ENCODE data around the gene ZFAND3.

Gene ZFAND3

DNA sequence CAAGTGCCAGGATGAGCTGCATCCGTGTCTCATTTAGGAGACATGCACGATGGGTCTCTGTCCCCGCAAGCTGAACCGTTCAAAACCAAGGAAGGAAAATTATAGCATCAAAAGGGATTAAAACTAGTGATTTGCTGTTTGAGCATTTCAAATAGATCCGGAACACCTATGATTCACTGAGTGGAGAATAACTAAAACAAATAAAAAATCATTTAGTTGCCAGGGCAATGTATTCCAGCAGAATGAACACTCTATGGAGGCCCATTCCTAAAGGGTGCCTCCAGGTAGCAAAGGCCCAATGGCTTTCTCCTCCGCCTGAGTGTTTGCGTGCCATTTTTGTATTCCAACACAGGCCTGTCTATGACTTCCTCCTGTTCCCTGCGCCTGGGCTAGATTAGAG is 354.8 kb downstream of the ZFAND3 start:
- DNase-seq = no peak

DNA sequence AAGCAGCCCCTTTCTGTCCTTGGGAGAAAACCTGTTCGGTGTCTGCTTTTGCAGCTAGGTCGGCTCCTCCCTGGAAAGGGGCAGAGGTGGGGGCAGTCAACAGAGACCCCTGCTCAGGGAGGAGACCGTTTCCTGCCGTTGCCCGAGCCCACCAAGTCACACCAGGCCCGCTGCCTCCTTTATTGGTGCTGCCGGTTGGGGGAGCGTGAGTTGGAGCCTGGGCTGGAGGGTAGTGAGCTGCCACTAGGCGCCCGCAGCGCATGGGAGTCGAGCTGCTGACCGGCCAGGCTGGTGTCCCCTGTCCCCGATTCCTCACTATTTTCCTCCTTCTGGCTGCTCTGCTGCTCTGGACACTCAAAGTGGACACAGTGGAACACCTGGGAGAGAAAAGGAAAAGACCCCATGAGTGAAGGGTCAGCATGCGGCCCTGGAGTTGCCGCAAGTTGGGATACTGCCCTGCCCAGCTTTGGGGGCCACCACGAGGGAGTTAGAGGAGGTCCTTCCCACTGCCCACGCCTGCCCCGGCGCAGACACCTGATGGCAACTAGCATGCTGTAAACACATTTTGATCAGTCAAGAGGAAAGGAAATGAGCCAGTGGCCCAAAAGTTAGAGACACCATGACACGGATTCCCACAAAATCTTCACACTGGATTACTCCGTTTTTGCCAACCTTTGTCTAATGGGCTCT is 355.4 kb downstream of the ZFAND3 start:
- no peak for DNase-seq

DNA sequence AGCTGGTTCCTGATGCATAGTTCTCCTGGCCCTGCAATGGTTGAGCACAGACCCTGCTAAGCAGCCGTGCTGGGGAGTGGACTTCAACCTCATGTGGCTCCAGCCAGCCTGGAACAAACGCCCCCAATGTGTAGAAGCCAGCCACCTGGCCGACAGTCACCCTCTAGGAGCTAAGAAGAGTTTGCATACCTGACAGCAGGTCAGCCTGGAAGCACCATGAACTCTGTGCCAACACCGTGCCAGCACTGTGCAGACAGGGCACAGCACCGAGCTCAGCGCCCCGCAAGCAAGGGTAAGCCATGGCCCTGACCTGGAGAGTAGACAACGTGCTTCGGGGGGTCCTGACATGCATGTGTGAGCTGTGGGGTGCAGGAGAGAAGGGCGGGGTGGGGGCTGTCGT is 356.3 kb downstream of the ZFAND3 start:
- no peak for DNase-seq

DNA sequence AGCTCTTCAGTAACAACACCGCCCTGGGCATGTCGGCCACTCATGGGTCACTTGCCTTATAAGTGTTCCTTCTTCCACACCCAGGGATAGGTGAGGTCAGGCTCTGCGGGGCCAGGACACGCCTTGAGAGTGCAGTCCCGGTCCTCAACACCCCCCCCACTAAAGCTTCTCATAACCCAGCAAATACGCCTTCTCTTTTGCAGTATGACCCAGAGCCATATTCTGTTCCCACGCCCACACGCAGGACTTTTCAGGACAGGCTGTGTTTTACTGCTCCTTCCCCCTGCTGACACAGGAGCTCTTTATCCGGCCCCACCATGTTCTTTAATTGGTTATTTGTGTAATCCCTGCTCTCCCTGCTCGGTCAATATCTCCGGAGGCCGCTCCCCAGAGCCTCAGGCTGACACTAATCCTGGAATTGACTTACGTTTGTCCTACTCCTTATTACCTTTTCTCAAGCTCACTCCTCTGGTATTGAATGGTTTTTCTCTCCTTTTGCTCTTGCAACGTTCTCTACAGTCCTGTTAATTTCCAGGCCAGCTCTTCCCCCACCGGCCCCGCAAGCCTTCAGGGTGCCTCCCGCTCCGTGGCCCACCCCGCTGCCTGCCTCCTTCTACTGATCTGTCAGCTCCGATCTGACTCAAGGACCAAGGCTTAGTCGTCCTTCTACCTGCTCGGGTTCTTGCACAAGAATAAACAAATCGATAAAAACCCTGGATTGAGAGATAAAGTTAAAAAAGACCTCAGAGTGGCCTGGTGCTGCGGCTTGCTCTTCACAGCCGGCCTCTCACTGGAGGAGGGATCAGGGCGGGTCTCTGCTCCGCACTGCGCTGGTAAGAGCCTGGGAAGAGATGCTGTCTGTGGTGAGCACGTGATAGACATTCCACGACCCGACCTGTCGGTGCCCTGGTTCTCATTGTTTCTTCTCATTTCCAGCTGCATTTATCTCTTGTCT is 357.5 kb downstream of the ZFAND3 start:
- no peak for DNase-seq

DNA sequence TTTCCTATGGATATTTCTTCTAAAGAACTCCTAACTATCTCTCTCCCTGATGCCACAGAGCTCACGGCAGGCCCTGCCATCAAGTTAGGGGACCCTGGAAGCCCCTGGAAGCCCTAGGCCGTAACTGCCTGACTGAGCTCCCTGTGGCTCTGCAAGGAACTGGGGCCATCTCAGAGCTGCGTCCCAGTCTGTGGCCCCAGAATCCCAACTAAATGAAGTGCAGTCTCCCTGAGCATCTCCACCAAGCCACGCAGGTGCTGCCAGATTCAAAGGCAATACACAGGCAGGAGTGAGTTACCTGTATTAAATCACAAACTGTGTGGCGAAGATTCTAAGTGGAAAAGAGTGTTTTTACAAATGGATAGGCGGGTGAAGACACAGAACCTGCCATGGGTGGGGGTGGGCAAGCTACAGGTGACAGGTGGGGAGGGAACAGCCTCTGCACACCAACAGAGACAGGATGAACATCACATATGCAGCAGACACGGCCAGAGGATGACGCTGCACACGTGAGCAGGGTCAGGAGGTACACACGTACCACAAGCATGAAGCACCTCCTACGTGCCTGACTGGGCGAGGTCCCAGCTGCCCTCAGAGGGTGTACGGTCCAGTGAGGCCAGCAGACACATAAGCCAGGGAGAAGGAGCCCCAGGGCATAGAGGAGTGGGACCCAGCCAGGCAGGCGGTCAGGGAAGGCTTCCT is 358.5 kb downstream of the ZFAND3 start:
- no peak for DNase-seq

DNA sequence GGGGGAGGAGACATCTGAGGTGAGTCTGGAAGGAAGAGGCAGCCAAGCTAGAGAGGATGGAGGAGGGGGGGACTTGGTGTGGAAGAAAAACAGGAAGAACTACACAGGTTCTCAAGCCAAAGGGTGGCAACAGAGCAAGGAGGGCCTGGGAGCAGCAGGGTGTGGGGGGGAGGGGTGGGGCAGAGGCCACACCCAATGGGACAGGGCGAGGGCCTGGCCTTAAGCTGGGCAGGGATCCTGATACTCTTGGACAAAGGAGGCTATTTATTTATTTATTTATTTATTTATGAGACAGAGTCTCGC is 359.0 kb downstream of the ZFAND3 start:
- DNase-seq = no peak

DNA sequence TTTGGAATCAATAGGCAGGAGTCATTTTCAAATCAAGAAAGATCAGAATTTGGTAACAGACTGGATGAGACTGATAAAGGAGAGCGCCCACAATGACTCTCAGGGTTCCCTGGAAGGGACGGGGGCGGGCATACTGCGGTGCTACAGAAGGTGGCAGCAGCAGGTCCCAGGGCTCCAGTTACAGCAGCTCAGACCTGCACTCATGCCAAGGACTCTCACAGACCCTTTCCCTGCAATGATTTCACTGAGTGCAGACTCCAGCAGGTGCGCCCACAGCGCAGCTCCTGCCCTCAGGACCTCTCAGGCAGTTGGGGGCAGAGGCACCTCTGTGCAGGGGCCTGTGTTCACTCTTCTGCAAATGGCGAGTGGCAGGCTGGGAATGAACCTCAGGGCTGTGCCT is 359.8 kb downstream of the ZFAND3 start:
- DNase-seq = no peak

DNA sequence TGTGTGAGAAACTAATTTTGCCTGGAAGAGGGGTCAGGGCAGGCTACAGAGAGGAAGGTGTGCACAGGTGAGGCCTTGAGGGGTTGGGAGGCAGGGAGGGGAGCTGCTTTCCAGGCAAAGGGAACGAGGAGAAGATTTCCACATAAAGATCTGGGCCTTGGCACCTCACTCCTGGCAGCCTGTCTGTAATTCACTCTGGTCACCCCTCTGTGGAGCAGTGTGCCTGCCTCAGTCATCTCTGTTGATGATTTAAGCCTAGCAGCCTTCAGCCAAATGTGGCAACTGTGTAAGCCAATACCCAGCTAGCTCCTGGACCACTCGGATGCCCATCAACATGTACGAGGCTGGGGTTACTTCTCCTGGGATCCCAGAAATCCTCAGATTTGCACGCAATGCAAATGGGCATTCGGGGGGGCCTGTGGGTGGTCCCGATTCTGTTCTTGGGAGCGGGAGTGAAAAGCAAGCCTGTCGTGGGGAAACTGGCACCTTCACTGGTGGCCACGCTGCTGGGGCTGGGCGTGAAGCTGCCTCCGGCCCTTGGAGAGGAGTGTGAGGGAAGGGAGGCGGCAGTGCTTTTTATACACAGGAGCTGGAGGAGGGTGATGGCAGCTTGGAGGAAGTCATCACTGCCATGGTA is 360.4 kb downstream of the ZFAND3 start:
- no peak for DNase-seq

DNA sequence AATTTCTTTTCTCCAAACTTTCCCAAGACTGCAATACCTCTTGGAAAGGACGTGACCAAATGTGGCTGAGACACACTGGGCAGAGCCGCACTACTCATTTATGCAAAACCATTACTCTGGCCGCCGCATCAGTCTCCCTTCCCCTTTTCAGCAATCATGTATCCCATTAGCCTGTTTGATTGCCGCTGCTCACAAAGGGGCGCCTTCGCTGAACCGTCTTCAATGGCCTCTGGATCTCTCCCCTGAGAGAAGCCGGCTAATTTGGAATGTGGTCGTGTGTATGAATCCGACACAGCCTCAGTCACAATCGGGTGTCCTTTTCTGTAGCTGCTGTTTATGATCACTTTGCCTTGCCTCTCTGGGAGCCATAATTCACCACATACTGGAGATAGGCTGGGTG is 361.1 kb downstream of the ZFAND3 start:
- DNase-seq = no peak

DNA sequence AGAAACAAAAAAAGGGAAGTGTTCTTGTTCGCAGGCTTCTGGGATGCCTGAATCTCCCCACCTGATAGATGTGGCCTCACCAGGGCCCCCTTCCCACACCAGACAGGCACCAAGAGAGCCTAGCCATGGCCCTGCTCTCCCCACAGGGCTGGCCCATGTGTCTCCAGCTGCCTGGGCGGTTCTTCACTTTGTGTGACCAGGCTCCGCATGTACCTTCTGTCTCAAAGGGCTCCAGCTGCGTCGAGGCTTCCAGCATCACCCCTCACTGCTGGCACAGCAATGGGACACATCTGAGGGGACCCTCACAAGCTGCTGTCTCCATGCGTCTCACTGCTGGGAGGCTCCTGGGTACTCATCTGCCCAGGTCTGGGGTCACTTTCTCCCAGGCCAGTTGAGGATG is 362.9 kb downstream of the ZFAND3 start:
- DNase-seq = no peak

DNA sequence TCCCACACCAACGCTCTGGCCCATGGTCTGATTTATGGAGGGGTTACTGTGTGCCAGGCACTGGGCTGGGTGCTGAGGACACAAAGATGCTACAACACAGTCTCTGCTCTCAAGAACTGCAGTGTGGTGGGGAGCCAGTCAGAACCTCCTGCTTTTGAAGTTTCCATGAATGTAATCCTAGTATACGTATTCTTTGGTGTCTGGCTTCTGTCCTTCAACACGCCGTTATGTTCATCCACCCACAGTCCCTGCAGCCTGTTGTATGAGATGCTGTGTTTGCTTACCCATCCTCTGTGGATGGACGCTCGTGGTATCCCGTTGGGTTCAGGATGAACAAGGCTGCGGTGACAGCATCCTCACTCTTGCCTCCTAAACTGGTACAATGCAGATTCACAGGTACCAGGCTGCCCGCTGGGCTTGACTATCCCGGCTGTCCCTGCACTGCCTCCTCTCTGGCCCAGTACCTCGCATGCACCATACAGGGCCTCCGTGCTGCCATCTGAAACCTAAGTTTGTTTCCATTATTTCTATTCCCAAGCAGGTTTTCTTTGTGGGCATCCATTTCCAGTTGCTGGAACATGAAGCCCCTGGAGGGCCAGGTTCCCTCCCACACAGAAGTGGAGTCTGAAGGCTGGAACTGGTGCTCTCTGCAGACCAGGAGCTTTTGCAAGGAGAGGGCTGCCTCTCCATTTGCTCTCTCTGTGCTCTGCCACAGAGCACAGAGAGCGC is 364.5 kb downstream of the ZFAND3 start:
- DNase-seq = no peak

DNA sequence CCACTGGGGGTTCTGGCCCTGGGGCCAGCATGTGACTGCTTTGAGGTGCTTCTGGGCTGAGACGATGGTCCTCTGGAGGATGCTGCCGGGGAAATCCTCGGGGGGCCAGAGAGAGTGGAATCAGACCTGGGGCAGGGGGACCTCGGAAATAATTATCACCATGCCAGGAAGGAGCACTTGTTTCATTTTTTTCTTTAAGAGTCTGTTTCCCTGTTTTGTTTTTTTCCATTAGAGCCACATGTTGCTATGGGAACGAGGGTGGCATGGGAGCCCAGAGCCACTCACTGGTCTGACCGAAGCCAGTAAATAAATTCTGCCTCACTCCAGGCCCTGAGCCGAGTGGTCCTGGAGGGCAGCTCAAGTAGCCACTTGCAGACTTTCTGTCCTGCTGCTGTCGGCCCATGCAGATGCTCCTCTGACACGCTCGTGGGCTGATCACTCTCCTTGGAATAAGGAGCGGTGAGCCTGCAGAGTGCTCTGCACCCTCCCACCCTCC is 365.1 kb downstream of the ZFAND3 start:
- no peak for DNase-seq

DNA sequence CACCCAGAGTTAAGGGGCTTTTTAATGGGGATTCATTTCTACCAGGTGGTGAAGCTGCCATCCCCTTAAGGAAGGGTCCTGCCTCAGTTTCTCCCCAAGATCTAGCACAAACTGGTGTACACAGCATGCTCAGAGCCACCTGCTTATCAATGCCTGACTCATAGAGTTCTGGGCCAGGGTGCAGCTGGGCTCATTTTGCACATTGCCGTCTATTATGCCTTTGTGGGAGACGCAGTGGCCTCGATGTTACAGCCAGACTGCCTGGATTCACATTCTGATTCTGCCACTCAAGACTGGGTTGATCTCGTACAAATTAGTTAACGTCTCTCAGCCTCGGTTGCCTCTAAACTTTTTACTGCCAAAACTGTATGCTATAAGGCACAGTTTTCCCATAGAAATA is 365.7 kb downstream of the ZFAND3 start:
- no peak for DNase-seq

DNA sequence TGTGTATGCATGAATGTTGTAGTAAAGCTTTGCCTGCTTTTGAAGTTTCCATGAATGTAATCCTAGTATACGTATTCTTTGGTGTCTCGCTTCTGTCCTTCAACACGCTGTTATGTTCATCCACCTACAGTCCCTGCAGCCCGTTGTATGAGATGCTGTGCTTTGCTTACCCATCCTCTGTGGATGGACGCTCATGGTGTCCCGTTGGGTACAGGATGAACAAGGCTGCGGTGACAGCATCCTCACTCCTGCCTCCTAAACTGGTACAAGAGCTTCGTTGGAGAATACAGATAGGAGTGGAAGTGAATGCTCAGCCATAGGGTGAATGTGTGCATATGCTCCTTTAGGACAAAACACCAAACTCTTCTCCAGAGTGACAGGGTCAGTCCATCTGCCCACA is 366.2 kb downstream of the ZFAND3 start:
- no peak for DNase-seq

DNA sequence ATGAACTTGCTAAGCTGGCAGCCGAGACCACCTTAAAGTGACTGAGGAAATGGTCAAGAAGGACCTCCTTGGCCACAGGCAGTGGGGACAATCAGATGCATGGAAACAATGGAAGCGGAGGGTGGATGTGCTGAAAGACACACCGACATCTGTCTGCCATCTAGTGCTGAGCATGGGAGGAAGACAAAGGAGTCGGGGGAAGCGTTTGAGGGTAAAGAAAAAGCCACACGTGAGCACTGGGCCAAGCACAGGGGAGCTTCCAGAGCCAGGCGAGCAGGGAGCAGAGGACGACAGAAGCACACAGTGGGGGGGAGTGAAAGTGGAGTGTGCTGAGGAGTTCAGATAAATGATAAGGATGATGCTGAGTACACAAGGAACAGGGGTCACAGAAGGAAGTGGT is 367.8 kb downstream of the ZFAND3 start:
- DNase-seq = no peak

DNA sequence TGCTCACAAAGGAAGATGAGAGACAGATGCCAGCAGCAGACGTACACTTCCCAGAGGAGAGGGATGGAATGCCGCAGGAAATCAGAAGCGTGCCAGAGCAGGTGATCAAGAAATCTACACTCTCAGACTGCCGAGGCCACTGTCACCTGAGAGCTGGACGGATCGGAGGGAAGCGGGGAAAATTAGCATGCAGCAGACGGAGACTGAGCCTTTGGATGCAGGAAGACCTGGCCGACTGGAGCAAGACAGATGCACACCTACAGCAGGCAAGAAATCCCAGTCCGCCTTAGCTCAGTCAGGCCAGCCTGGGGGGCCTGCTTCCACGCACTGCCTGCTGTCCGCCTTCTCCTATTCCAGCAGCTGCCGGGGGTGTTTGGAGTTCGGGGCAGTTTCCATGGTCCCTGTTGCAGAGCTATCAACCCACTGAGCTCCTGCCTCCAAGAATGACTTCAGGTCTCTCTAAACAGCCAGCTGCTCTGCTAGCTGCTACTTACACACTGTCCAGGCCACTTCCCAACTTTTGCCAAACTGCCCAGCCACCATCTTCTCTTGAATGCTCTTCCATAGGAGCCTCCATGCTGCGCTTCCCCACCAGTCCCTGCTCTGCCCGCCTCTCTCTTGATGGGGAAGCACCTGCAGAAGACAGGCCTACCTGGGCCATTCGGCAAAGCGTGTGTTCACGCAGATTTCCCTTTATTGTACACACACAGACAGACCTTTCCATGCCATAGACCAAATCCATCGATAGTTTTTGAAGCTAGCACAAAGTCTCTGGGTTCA is 368.5 kb downstream of the ZFAND3 start:
- DNase-seq = no peak

DNA sequence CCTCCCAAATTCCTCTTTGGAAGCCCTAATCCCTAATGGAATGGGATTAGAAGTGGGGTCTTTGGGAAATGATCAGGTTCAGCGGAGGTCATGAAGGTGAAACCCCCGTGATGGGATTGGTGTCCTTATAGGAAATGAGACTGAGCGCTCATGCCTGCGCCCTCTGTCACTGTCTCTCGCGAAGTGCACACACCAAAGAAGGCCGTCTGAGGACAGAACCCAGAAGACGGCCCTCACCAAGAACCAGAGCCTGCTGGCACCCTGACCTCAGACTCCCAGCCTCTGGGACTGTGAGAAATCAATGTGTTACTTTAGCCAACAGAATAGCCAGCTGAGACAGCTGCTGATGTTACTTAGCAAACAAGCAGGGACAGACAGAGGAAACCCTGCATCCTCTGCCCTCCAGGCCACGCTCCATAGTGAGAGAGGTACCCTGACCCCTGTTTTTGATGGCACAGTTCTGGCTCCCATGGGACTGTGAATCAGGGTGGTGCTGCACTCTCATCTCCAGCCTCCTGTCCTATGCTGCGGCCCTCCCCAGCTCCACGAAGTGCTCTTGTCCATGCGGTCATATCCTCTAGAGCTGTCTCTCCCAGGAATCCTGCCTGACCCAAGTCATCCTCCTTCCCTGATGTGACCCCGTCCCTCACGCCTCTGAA is 369.3 kb downstream of the ZFAND3 start:
- DNase-seq = no peak

DNA sequence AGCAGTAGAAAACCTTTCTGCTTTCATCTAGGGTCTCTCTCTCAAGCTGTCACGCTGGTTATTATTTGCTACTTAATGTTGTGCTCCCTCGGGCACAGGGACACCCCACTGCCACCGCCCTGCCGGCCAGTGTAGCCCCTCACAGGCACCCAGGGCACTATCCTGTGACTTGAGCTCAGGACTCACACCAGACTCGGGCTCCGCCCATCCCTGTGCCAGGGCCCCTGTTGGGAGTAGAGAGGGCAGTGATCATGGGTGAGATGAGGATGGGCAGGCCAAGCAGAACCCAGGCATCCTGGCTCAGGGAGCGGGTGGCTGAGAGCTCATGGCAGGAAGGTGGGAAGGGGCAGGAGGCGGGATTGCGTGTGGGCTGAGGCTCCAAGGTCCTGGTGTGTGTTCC is 371.9 kb downstream of the ZFAND3 start:
- no peak for DNase-seq

DNA sequence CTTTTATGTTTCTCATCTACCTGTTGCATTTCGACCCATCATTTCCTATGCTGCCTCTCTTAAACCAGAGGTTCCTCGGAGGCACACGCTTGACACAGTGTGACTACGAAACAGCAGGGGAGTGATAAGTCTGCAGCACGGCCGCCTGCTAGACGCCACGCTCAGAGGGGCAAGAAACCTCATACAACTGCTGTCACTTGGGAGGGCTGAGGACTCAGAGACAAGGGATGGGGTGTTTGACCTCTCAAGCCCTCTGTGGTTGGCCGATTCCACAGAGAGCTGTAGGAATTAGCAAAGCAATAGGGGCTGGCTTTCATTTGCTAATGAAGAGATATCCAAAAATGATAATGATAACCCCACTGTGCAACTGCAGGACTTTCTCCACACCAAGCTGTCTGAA is 372.5 kb downstream of the ZFAND3 start:
- no peak for DNase-seq

DNA sequence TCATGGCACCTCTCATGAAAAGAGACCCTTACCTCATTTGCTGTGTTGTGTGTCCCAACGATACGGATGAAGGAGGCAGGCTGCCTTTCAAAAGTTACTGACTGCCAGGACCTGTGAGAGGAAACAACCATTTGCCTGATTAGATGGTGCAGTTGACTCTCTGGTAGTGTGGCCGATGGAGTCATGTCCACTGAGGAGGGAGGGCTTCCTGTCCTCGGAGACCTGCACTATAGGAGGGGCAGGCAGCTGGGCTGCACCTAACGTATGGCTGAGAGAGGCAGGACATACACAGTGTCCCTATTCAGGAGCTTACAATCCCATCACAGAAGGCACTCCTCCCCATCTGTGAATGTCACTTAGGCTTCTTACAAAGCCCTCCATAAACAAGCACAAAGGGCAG is 373.0 kb downstream of the ZFAND3 start:
- no peak for DNase-seq

DNA sequence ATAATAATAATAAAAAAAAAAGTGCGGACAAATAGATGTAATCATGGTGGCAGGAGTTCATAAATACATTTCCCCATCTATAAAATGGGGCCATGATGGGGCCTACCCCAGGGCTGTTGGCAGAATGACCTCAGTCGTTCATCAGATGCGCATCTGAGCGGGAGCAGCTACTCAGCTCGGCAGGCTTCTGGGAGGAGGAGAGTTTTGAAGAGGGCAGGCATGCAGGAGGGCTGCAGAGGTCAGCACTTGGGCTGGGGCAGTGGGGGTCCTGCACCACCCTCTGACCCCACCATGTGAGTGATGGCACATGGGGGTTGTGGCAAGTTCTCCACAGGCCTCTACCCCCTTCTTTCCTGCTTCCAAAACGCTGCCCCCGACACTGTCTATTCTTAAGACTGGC is 373.5 kb downstream of the ZFAND3 start:
- DNase-seq = no peak

Data from SW 1271 (cell line).